Body of pancreas (tissue), 4 donors: ENCODE measurements around the gene SEC14L6.

Experiments
- CTCF ChIP-seq, 7 experiments: fragments of 450-650 bp in 4 of 7; fragments of 200-600 bp in 3 of 7; sonication (generic) in 3 of 7; IDR thresholded peaks; one replicate each; pipeline ENCODE4 v1.5.1; 2016 to 2019; ENCODE audit warnings: antibody characterized with exemption in 7 of 7
- POLR2A ChIP-seq, 3 donors: fragments of 450-650 bp; IDR thresholded peaks; one replicate each; pipeline ENCODE4 v1.6.1; 2016; ENCODE audit warnings: antibody characterized with exemption in 3 of 3, mild to moderate bottlenecking in 2 of 3

- TF ChIP-seq CTCF (IDR thresholded peaks at IDR 0.05) (no peak), POLR2A (IDR thresholded peaks at IDR 0.05) (peak in 1 of 3 donors; percentile 14)
These were observed 27.8 kb upstream of the SEC14L6 start, which contains the start of gene GAL3ST1 for GRCh38 chr22:30574095-30574981.
